Karpas-422 (cell line): ENCODE results near the gene SPCS3. TPM values are rescaled to one million over a fixed set of nuclear protein-coding genes. Genes with fewer than 3 reads are reported as not detected.
"Not testable (repeated sequence)": the region's sequence is repeated elsewhere in the genome, so short reads cannot be mapped to it uniquely, and the experiment has no call there.

Experiments
- DNase-seq: peaks from one replicate; pipeline ENCODE4 v3.0.0-alpha.2; 2015
- H2AFZ ChIP-seq: fragments of 200-600 bp; sonication (generic); 2 replicates; pipeline ENCODE4 v1.6.1; 2014; ENCODE audit warnings: antibody characterized with exemption, low read length, mixed read lengths
- H3K27ac ChIP-seq: fragments of 200-600 bp; sonication (generic); 2 replicates; pipeline ENCODE4 v1.5.1; 2014; ENCODE audit warnings: mild to moderate bottlenecking, low read length, moderate library complexity
- H3K27me3 ChIP-seq: fragments of 200-600 bp; sonication (generic); 2 replicates; pipeline ENCODE4 v1.6.1; 2014; ENCODE audit warnings: low read length, mixed read lengths
- H3K36me3 ChIP-seq: fragments of 200-600 bp; sonication (generic); 2 replicates; pipeline ENCODE4 v1.6.1; 2014; ENCODE audit warnings: low read length, mixed read lengths; ENCODE audit not compliant: insufficient read depth
- H3K4me1 ChIP-seq: fragments of 200-600 bp; sonication (generic); 2 replicates; pipeline ENCODE4 v1.6.1; 2014; ENCODE audit warnings: mild to moderate bottlenecking, low read length, mixed read lengths
- H3K4me2 ChIP-seq: fragments of 200-600 bp; sonication (generic); 2 replicates; pipeline ENCODE4 v1.6.1; 2014; ENCODE audit warnings: low read length, low read depth, mild to moderate bottlenecking; ENCODE audit not compliant: poor library complexity, severe bottlenecking
- H3K4me3 ChIP-seq: fragments of 200-600 bp; sonication (generic); 2 replicates; pipeline ENCODE4 v1.5.1; 2014; ENCODE audit warnings: mild to moderate bottlenecking, antibody characterized with exemption, low read length, mixed read lengths
- H3K79me2 ChIP-seq: fragments of 200-600 bp; sonication (generic); 2 replicates; pipeline ENCODE4 v1.6.1; 2014; ENCODE audit warnings: mild to moderate bottlenecking, low read length, mixed read lengths
- H3K9ac ChIP-seq: fragments of 200-600 bp; sonication (generic); 2 replicates; pipeline ENCODE4 v1.6.0; 2014; ENCODE audit warnings: low read length
- H3K9me2 ChIP-seq: fragments of 200-600 bp; sonication (generic), shearing (Covaris generic); replicated peaks from 2 replicates; pipeline ENCODE4 v1.6.0; 2014; ENCODE audit warnings: mild to moderate bottlenecking, low read length, moderate library complexity; ENCODE audit not compliant: insufficient read depth
- H3K9me3 ChIP-seq: fragments of 300-700, 200-600 bp; sonication (generic); 2 replicates; pipeline ENCODE4 v1.6.1; 2014; ENCODE audit warnings: low read length, mixed read lengths
- H4K20me1 ChIP-seq: fragments of 200-600 bp; sonication (generic); 2 replicates; pipeline ENCODE4 v1.6.1; 2014; ENCODE audit warnings: mild to moderate bottlenecking, antibody characterized with exemption, low read length, low read depth; ENCODE audit not compliant: insufficient read depth
- total RNA-seq: library from RNA; depleted of rRNA; stranded (reverse); fragments of >200 nt; shearing (Covaris generic); gene quantifications from 2 replicates; pipeline ENCODE4 v1.2.3, GENCODE V29; 2014; ENCODE audit warnings: low replicate concordance

The SPCS3 gene
- total RNA-seq, 1 experiment from 2014 or later: 76.3 TPM

DNA sequence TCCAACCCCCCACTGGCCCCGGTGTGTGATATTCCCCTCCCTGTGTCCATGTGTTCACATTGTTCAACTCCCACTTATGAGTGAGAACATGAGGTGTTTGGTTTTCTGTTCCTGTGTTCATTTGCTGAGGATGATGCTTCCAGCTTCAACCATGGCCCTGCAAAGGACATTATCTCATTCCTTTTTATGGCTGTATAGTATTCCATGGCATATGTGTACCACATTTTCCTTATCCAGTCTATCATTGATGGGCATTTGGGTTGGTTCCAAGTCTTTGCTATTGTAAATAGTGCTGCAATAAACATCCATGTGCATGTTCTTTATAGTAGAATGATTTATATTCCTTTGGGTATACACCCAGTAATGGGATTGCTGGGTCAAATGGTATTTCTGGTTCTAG, 40.2 kb upstream of the SPCS3 start:
- H2AFZ ChIP-seq, H3K9me3 ChIP-seq, H4K20me1 ChIP-seq, H3K4me2 ChIP-seq, H3K4me1 ChIP-seq, H3K27me3 ChIP-seq, H3K9ac ChIP-seq, H3K4me3 ChIP-seq, H3K79me2 ChIP-seq, H3K36me3 ChIP-seq, H3K27ac ChIP-seq, H3K9me2 ChIP-seq, DNase-seq: not testable (repeated sequence)

- Histone ChIP-seq H3K27ac (no peak overlapping the region), H2AFZ (no peak overlapping the region), H3K9me2 (no peaks in the 10 kb centered on the region)
These were observed 33.0 kb upstream of the SPCS3 start for GRCh38 chr4:176286728-176287127.

GRCh38 chr4:176287546-176287945, 32.2 kb upstream of the SPCS3 start:
- no peak overlapping the region for H3K4me2 ChIP-seq
- no peaks in the 10 kb centered on the region for H3K4me1 ChIP-seq
- no peaks in the 10 kb centered on the region for H3K9me3 ChIP-seq
- H3K4me3 ChIP-seq: no peak overlapping the region
- H3K36me3 ChIP-seq: no peaks in the 10 kb centered on the region
- no peaks in the 10 kb centered on the region for H3K9me2 ChIP-seq
- H3K9ac ChIP-seq: no peak overlapping the region
- no peak for DNase-seq
- H3K27ac ChIP-seq: no peak overlapping the region
- H4K20me1 ChIP-seq: no peaks in the 10 kb centered on the region
- no peaks in the 10 kb centered on the region for H3K27me3 ChIP-seq
- H2AFZ ChIP-seq: no peak overlapping the region
- H3K79me2 ChIP-seq: no peaks in the 10 kb centered on the region

More at GRCh38 chr4:176286728-176287127, 33.0 kb upstream of the SPCS3 start:
- no peak for DNase-seq
- H3K4me1 ChIP-seq: no peaks in the 10 kb centered on the region
- no peaks in the 10 kb centered on the region for H3K9me3 ChIP-seq
- H3K4me2 ChIP-seq: no peak overlapping the region
- no peak overlapping the region for H3K4me3 ChIP-seq
- H3K36me3 ChIP-seq: no peaks in the 10 kb centered on the region
- H3K9ac ChIP-seq: no peak overlapping the region
- H3K27me3 ChIP-seq: no peaks in the 10 kb centered on the region
- H4K20me1 ChIP-seq: no peaks in the 10 kb centered on the region
- no peaks in the 10 kb centered on the region for H3K79me2 ChIP-seq

DNA sequence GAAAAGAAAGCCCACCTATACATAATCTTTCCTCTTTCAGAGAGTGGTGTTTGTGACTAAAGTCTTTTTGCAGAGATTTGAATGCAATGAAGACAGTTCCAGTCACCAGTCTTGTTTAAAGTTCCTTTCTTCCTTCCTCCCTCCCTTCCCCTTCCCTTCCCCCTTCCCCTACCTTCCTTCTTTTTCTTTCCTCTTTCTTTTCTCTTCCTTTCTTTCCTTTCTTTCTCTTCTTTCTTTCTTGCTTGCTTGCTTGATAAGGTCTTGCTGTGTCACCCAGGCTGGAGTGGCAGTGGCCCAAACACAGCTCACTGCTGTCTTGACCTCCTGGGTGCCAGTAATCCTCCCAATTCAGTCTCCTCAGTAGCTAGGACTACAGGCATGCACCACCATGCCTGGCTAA, 31.7 kb upstream of the SPCS3 start:
- no peaks in the 10 kb centered on the region for H3K36me3 ChIP-seq
- H3K4me3 ChIP-seq: no peak overlapping the region
- H3K9me3 ChIP-seq: no peaks in the 10 kb centered on the region
- H3K9me2 ChIP-seq: no peaks in the 10 kb centered on the region
- H3K27me3 ChIP-seq: no peaks in the 10 kb centered on the region
- H3K9ac ChIP-seq: no peak overlapping the region
- H3K4me1 ChIP-seq: no peaks in the 10 kb centered on the region
- DNase-seq: no peak
- no peak overlapping the region for H2AFZ ChIP-seq
- no peaks in the 10 kb centered on the region for H4K20me1 ChIP-seq
- no peak overlapping the region for H3K27ac ChIP-seq
- H3K79me2 ChIP-seq: no peaks in the 10 kb centered on the region
- H3K4me2 ChIP-seq: no peak overlapping the region

DNA sequence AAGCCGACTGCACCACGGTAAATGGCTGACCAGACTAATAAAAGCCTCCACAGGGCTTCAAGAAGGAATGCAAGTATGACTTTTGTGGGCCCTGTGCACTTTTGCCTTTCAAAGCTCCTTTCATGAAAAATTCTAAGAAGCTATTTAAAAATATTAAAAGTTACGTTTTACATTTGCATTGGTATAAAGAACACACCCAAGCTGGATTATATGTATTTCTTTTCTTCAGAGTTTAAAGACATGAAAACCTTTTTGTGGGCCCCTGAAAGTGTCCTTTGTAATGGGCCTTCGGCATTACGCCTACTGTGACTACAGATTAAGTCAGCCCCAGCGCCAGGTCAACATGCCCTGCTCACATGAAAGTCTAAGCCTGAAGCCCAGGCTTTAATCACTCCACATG, 30.2 kb upstream of the SPCS3 start:
- Histone ChIP-seq H3K79me2 (no peaks in the 10 kb centered on the region), H4K20me1 (no peaks in the 10 kb centered on the region), H3K9me3 (no peaks in the 10 kb centered on the region), H3K4me1 (no peaks in the 10 kb centered on the region), H3K36me3 (no peaks in the 10 kb centered on the region), H3K4me2 (no peak overlapping the region), H3K4me3 (no peak overlapping the region), H3K27me3 (no peaks in the 10 kb centered on the region), H3K27ac (no peak overlapping the region), H3K9ac (no peak overlapping the region), H2AFZ (no peak overlapping the region), H3K9me2 (no peaks in the 10 kb centered on the region)
- DNase-seq: no peak

DNA sequence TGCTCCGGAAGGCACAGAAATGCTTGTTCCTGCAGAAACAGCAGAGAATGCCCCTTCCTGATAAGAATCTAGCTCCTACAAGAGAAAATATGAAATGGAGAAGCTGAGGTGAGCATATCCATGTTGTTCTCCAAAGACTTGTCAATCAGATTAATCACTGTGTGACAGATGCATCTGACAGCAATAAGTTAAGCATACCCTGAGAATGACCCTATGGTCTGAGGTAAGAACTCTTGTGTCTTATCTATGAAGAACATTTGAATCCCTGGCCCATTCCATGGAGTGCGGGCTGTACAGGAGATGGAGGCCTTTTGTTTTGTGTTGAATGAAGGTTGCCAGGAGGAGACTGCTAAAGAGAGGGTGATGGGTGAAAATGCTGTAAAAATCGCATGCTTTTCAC, 29.2 kb upstream of the SPCS3 start:
- Histone ChIP-seq H4K20me1 (no peaks in the 10 kb centered on the region), H3K9ac (no peak overlapping the region), H2AFZ (no peak overlapping the region), H3K27me3 (no peaks in the 10 kb centered on the region), H3K4me1 (no peaks in the 10 kb centered on the region), H3K4me2 (no peak overlapping the region), H3K27ac (no peak overlapping the region), H3K4me3 (no peak overlapping the region), H3K9me3 (no peaks in the 10 kb centered on the region), H3K79me2 (no peaks in the 10 kb centered on the region), H3K36me3 (no peaks in the 10 kb centered on the region), H3K9me2 (no peaks in the 10 kb centered on the region)
- DNase-seq: no peak

DNA sequence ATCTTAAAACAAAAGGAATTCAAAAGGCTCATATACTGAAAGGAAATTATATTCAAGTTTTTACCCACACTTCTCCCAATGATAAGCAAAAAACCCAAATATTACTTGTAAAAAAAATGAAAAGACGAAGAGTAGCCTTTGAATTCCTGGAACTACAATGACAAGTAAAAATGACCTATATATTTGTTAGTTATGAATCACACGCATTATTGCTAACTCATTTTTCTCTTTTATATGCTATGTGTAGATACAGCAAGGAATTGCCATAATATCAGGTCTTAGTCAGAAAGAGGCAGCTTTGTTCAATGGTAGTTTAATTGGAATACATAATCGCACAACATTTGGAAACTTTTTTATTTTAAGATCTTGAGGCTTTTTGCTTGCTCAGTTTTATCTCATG, 28.0 kb upstream of the SPCS3 start:
- Histone ChIP-seq H3K4me3 (no peak overlapping the region), H4K20me1 (no peaks in the 10 kb centered on the region), H3K4me2 (no peak overlapping the region), H2AFZ (no peak overlapping the region), H3K9me3 (no peaks in the 10 kb centered on the region), H3K9ac (no peak overlapping the region), H3K4me1 (no peaks in the 10 kb centered on the region), H3K79me2 (no peaks in the 10 kb centered on the region), H3K27ac (no peak overlapping the region), H3K9me2 (no peaks in the 10 kb centered on the region), H3K36me3 (no peaks in the 10 kb centered on the region), H3K27me3 (no peaks in the 10 kb centered on the region)
- DNase-seq: no peak

- Histone ChIP-seq H3K9ac (no peak overlapping the region), H4K20me1 (no peaks in the 10 kb centered on the region), H3K36me3 (no peaks in the 10 kb centered on the region), H3K4me3 (no peak overlapping the region), H3K9me2 (no peaks in the 10 kb centered on the region), H3K4me1 (no peaks in the 10 kb centered on the region), H3K79me2 (no peaks in the 10 kb centered on the region), H3K27ac (no peak overlapping the region), H3K9me3 (no peaks in the 10 kb centered on the region), H2AFZ (no peak overlapping the region), H3K27me3 (no peaks in the 10 kb centered on the region), H3K4me2 (no peak overlapping the region)
- DNase-seq: no peak
These were observed 26.8 kb upstream of the SPCS3 start for GRCh38 chr4:176292920-176293319.

DNA sequence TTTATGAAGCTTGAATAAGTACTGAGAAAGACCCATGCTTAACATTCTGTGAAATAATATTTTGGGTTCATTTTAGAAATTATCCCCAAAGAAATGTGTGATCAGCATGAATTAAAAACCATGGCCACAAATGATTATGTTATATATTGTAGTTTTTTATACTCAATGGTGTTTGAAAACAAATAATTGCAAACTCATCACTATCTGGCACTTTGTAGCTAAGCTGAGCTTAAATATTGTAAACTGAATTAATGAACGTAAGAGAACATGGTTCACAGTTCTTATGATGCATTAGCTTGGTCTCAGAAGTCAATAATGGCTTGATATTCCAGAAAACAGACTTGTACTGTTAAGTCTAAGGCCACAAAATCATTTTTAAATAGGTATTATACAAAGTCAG, 26.1 kb upstream of the SPCS3 start:
- Histone ChIP-seq H3K9me2 (no peaks in the 10 kb centered on the region), H3K9ac (no peak overlapping the region), H3K4me3 (no peak overlapping the region), H4K20me1 (no peaks in the 10 kb centered on the region), H3K4me2 (no peak overlapping the region), H3K27ac (no peak overlapping the region), H2AFZ (no peak overlapping the region), H3K4me1 (no peaks in the 10 kb centered on the region), H3K27me3 (no peaks in the 10 kb centered on the region), H3K9me3 (no peaks in the 10 kb centered on the region), H3K36me3 (no peaks in the 10 kb centered on the region), H3K79me2 (no peaks in the 10 kb centered on the region)
- DNase-seq: no peak
